Gastroesophageal sphincter (tissue), 4 donors: ENCODE results near the gene TANGO6. TPM values are rescaled to one million over a fixed set of nuclear protein-coding genes. Genes with fewer than 3 reads are reported as not detected.

ENCODE experiments used
- ATAC-seq: fragments of 150-250 bp; one replicate; pipeline ENCODE4 v1.9.1; 2016; ENCODE audit warnings: mild to moderate bottlenecking, moderate library complexity
- H3K27ac ChIP-seq, 4 donors: fragments of 200-600 bp; sonication (generic) in 3 of 4; 1 replicate in 3 of 4; 2 replicates in 1 of 4; pipeline ENCODE4 v1.5.1; 2016 to 2019
- H3K27me3 ChIP-seq: fragments of 200-600 bp; sonication (generic); one replicate; pipeline ENCODE4 v1.5.1; 2019
- H3K36me3 ChIP-seq, 2 donors: fragments of 200-600 bp; sonication (generic); one replicate each; pipeline ENCODE4 v1.5.1; 2019; ENCODE audit warnings: control low read depth in 1 of 2
- H3K4me1 ChIP-seq, 3 donors: fragments of 200-600 bp; sonication (generic); 1 replicate in 2 of 3; 2 replicates in 1 of 3; pipeline ENCODE4 v1.5.1; 2016 to 2019; ENCODE audit warnings: control low read depth in 2 of 3
- H3K4me3 ChIP-seq, 2 donors: fragments of 200-600 bp; sonication (generic); one replicate each; pipeline ENCODE4 v1.5.1; 2019; ENCODE audit warnings: mild to moderate bottlenecking in 1 of 2, moderate library complexity in 1 of 2
- H3K9me3 ChIP-seq, 3 donors: fragments of 200-600 bp; sonication (generic); one replicate each; pipeline ENCODE4 v1.5.1; 2017 to 2019; ENCODE audit warnings: control low read depth in 2 of 3
- EP300 ChIP-seq: sonication (generic); formaldehyde crosslinking; IDR thresholded peaks from one replicate; pipeline ENCODE4 v1.6.1; 2017; ENCODE audit warnings: antibody characterized with exemption, mild to moderate bottlenecking
- POLR2A ChIP-seq, 2 donors: fragments of 450-650 bp; IDR thresholded peaks; one replicate each; pipeline ENCODE4 v1.6.1; 2017; ENCODE audit warnings: antibody characterized with exemption in 2 of 2, mild to moderate bottlenecking in 2 of 2, moderate library complexity in 1 of 2
- POLR2AphosphoS5 ChIP-seq: sonication (generic); formaldehyde crosslinking; IDR thresholded peaks from one replicate; pipeline ENCODE4 v1.6.1; 2017; ENCODE audit warnings: antibody characterized with exemption
- WGBS, 2 donors: methylation state at CpG; one replicate each; pipeline ENCODE4 v1.1.5; 2018; ENCODE audit warnings: low coverage in 1 of 2; 5-methylcytosine and 5-hydroxymethylcytosine counted together
- total RNA-seq, 4 donors: library from RNA; depleted of rRNA; stranded (reverse); fragments of >200 nt; gene quantifications; one replicate each; pipeline ENCODE4 v1.1.0, GENCODE V29; 2016
- TF ChIP-seq, protein P1 (sequence below), 4 experiments: fragments of 200-600 bp in 2 of 4; fragments of 450-650 bp in 2 of 4; sonication (generic) in 1 of 4; IDR thresholded peaks; one replicate each; pipeline ENCODE4 v1.5.1; 2017 to 2019; ENCODE audit warnings: antibody characterized with exemption in 4 of 4, mild to moderate bottlenecking in 2 of 4, moderate library complexity in 2 of 4

Gene TANGO6
- total RNA-seq, 4 donors from 2014 or later = 19.5 to 29.7 (median 21.0) TPM

DNA sequence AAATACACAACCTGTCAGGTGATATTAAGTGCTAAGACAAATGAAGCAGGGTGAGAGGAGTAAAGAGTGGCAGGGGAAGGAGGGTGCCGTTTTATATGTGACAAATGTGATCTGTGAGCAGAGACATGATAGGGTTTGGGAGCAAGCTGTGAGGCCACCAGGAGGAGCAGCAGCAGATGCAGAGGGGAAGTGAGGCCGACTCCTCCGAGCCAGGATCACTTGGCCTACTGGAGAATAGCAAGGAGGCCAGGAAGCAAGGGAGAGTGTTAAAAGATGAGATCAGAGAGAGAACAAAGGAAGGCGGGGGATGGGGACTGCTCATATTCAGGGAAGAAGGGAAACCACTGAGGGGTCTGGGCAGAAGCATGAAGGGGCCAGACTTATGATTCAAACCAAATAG, 129.4 kb downstream of the TANGO6 start:
- Histone ChIP-seq H3K9me3 (no peaks in the 10 kb centered on the region), H3K27ac (no peak overlapping the region), H3K36me3 (peaks cover 0 to 48% of the 10 kb centered on the region in 2 donors), H3K4me1 (no peaks in the 10 kb centered on the region), H3K4me3 (no peak overlapping the region), H3K27me3 (no peaks in the 10 kb centered on the region)
- 30 to 43% methylated on average over 3 to 4 of the region's 4 CpGs for WGBS, 2 donors
- no peak for ATAC-seq
- TF ChIP-seq POLR2AphosphoS5 = no peak
- no peak for TF ChIP-seq POLR2A (IDR thresholded peaks at IDR 0.05)
- TF ChIP-seq, protein P1, sequence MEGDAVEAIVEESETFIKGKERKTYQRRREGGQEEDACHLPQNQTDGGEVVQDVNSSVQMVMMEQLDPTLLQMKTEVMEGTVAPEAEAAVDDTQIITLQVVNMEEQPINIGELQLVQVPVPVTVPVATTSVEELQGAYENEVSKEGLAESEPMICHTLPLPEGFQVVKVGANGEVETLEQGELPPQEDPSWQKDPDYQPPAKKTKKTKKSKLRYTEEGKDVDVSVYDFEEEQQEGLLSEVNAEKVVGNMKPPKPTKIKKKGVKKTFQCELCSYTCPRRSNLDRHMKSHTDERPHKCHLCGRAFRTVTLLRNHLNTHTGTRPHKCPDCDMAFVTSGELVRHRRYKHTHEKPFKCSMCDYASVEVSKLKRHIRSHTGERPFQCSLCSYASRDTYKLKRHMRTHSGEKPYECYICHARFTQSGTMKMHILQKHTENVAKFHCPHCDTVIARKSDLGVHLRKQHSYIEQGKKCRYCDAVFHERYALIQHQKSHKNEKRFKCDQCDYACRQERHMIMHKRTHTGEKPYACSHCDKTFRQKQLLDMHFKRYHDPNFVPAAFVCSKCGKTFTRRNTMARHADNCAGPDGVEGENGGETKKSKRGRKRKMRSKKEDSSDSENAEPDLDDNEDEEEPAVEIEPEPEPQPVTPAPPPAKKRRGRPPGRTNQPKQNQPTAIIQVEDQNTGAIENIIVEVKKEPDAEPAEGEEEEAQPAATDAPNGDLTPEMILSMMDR (IDR thresholded peaks at IDR 0.05) = no peak
- no peak for TF ChIP-seq EP300

GRCh38 chr16:68973611-68974120, 130.3 kb downstream of the TANGO6 start:
- TF ChIP-seq POLR2AphosphoS5 (no peak), POLR2A (IDR thresholded peaks at IDR 0.05) (no peak)
- TF ChIP-seq, protein P1 (IDR thresholded peaks at IDR 0.05) = no peak
- Histone ChIP-seq H3K36me3 (peaks cover 0 to 57% of the 10 kb centered on the region in 2 donors), H3K4me3 (no peak overlapping the region), H3K4me1 (no peaks in the 10 kb centered on the region), H3K9me3 (no peaks in the 10 kb centered on the region), H3K27ac (no peak overlapping the region), H3K27me3 (no peaks in the 10 kb centered on the region)
- ATAC-seq = no peak
- WGBS, 2 donors = 81 to 83% methylated on average over 6 to 7 of the region's 7 CpGs

- Histone ChIP-seq H3K4me3 (no peak overlapping the region), H3K27ac (no peak overlapping the region), H3K9me3 (no peaks in the 10 kb centered on the region), H3K4me1 (no peaks in the 10 kb centered on the region), H3K27me3 (no peaks in the 10 kb centered on the region), H3K36me3 (peaks cover 0 to 89% of the 10 kb centered on the region in 2 donors)
- no peak for ATAC-seq
- no peak for TF ChIP-seq POLR2A (IDR thresholded peaks at IDR 0.05)
- TF ChIP-seq, protein P1 (IDR thresholded peaks at IDR 0.05) = no peak
- TF ChIP-seq POLR2AphosphoS5 = no peak
- no peak for TF ChIP-seq EP300
- 74 to 100% methylated on average over 2 of the region's 2 CpGs for WGBS, 2 donors
These were observed 135.1 kb downstream of the TANGO6 start for GRCh38 chr16:68978303-68978954.

DNA sequence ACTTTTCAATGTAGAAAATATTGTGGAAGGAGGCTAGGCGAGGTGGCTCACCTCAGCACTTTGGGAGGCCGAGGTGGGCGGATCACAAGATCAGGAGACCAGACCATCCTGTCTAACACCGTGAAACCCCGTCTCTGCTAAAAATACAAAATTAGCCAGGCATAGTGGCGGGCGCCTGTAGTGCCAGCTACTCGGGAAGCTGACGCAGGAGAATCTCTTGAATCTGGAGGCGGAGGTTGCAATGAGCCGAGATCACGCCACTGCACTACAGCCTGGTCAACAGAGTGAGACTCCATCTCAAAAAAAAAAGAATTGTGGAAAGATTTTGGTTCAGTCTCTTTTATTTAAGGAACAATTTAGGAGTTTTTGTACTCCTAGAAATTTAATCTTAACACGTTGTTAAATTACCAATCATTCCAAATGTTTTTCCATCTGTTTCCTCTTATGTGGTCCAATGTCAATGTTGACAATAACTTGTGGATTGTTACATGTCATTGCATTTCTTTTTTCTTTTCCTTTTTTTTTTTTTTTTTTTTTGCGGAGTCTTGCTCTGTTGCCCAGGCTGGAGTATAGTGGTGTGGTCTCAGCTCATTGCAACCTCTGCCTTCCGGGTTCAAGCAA, 137.5 kb downstream of the TANGO6 start:
- no peaks in the 10 kb centered on the region for H3K9me3 ChIP-seq
- no peak overlapping the region for H3K4me3 ChIP-seq
- no peak for ATAC-seq
- 91 to 92% methylated on average over 10 to 11 of the region's 15 CpGs for WGBS, 2 donors
- H3K27me3 ChIP-seq = no peaks in the 10 kb centered on the region
- no peak for TF ChIP-seq EP300
- TF ChIP-seq, protein P1 (IDR thresholded peaks at IDR 0.05) = no peak
- no peak for TF ChIP-seq POLR2A (IDR thresholded peaks at IDR 0.05)
- TF ChIP-seq POLR2AphosphoS5 = no peak
- H3K36me3 ChIP-seq = peaks cover 0 to 69% of the 10 kb centered on the region in 2 donors
- H3K27ac ChIP-seq = no peak overlapping the region
- H3K4me1 ChIP-seq = peaks cover 0 to 4% (median 0%) of the 10 kb centered on the region in 3 donors

GRCh38 chr16:68981971-68982370, 138.6 kb downstream of the TANGO6 start:
- Histone ChIP-seq H3K27ac (no peak overlapping the region), H3K9me3 (no peaks in the 10 kb centered on the region), H3K4me1 (peaks cover 0 to 7% (median 0%) of the 10 kb centered on the region in 3 donors), H3K36me3 (peaks cover 0 to 57% of the 10 kb centered on the region in 2 donors), H3K4me3 (no peak overlapping the region), H3K27me3 (no peaks in the 10 kb centered on the region)
- ATAC-seq = no peak
- 100% methylated on average over 2 of the region's 2 CpGs for WGBS, 2 donors
- TF ChIP-seq, protein P1 (IDR thresholded peaks at IDR 0.05) = no peak
- no peak for TF ChIP-seq POLR2A (IDR thresholded peaks at IDR 0.05)
- TF ChIP-seq EP300 = no peak
- no peak for TF ChIP-seq POLR2AphosphoS5
